ENCODE results near the gene CARS2. TPM values are rescaled to one million over a fixed set of nuclear protein-coding genes. Genes with fewer than 3 reads are reported as not detected.
A peak's percentile ranks its signal among the peaks of the same experiment; 100 is the strongest.

The CARS2 gene
- total RNA-seq, 1 donor = 107 TPM

DNA sequence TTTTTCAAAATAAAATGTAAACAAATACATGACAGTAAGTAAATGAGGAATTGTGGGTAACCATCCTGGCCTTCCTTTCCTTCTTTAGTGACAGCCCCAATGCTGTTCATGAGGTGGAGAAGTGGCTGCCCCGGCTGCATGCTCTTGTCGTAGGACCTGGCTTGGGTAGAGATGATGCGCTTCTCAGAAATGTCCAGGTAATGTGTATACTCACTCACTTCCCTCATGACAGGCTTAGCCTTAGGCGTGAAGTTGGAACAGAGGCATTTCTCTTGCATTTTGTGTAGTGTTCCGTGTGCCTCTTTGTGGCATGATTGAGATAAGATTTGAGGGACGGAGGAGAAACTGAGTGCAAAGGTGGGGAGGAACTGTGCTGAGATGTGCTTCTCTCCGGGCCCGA lies 78.6 kb downstream of the CARS2 start:
- DNase-seq (ENCODE audit: low read depth) = no peak
- TF ChIP-seq, protein P1, sequence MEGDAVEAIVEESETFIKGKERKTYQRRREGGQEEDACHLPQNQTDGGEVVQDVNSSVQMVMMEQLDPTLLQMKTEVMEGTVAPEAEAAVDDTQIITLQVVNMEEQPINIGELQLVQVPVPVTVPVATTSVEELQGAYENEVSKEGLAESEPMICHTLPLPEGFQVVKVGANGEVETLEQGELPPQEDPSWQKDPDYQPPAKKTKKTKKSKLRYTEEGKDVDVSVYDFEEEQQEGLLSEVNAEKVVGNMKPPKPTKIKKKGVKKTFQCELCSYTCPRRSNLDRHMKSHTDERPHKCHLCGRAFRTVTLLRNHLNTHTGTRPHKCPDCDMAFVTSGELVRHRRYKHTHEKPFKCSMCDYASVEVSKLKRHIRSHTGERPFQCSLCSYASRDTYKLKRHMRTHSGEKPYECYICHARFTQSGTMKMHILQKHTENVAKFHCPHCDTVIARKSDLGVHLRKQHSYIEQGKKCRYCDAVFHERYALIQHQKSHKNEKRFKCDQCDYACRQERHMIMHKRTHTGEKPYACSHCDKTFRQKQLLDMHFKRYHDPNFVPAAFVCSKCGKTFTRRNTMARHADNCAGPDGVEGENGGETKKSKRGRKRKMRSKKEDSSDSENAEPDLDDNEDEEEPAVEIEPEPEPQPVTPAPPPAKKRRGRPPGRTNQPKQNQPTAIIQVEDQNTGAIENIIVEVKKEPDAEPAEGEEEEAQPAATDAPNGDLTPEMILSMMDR (IDR thresholded peaks at IDR 0.05; ENCODE audit: insufficient read depth, low read depth, low read length) = no peak
- H3K4me3 ChIP-seq (ENCODE audit: low read depth, low read length) = no peak overlapping the region

DNA sequence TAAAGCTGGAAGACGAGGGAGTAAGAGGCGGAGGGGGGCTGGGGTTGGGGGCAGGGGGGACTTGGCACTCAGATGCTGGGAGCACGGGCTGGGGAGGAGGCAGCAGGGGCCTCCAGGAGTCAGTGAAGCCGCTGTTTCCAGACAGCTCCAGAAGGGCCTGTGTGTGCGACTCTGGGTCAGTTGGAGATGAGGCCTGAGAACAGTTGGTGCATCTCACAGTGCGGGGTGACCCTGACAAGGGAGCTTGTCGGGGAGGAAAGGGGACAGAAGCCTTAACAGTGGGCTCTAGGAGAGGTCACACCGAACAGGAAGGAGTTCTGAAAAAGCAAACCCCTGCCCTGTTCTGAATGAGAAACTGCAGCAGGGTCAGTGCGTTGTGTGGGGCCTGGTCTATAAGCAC lies 79.4 kb downstream of the CARS2 start:
- TF ChIP-seq, protein P1 (IDR thresholded peaks at IDR 0.05; ENCODE audit: insufficient read depth, low read depth, low read length) = no peak
- H3K4me3 ChIP-seq (ENCODE audit: low read depth, low read length) = no peak overlapping the region
- no peak for DNase-seq (ENCODE audit: low read depth)

DNA sequence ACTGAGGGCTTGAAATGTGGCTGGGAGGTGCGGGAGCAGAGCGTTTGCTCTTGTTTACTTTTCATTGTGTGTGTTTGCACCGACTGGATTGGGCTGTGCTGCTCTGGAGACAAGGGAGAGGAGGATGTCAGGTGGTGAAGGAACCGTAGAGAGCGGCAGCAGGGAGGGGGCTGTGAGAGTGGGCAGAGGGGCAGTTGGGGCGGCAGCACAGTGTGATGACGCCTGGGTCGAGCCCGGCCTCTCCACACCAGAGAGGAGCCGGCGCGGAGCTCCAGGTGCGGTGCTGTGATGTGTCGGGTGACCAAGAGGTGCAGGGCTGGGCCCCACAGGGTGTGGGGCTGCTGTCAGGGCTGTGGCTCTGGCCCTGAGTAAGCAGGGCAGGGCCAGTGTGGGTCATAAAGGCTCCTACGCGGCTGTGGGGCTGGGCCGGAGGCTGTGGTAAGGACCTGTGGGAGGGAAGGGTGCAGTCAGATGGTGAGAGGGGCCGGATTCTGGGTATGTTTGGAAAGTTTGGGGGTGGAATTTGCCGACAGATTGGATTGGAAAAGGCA lies 80.1 kb downstream of the CARS2 start:
- peak; percentile 34 for DNase-seq (ENCODE audit: low read depth)
- no peak overlapping the region for H3K4me3 ChIP-seq (ENCODE audit: low read depth, low read length)
- TF ChIP-seq, protein P1 (IDR thresholded peaks at IDR 0.05; ENCODE audit: insufficient read depth, low read depth, low read length) = no peak

GRCh38 chr13:110624766-110625756 lies 80.9 kb downstream of the CARS2 start:
- no peak for DNase-seq (ENCODE audit: low read depth)
- TF ChIP-seq, protein P1 (IDR thresholded peaks at IDR 0.05; ENCODE audit: insufficient read depth, low read depth, low read length) = no peak

GRCh38 chr13:110620596-110620995 lies 85.3 kb downstream of the CARS2 start:
- DNase-seq (ENCODE audit: low read depth) = no peak
- TF ChIP-seq, protein P1 (IDR thresholded peaks at IDR 0.05; ENCODE audit: insufficient read depth, low read depth, low read length) = no peak
- no peak overlapping the region for H3K4me3 ChIP-seq (ENCODE audit: low read depth, low read length)

More at GRCh38 chr13:110624766-110625756, 80.9 kb downstream of the CARS2 start:
- no peak overlapping the region for H3K4me3 ChIP-seq (ENCODE audit: low read depth, low read length)

GRCh38 chr13:110618780-110619179 lies 87.1 kb downstream of the CARS2 start:
- H3K4me3 ChIP-seq (ENCODE audit: low read depth, low read length) = no peak overlapping the region
- TF ChIP-seq, protein P1 (IDR thresholded peaks at IDR 0.05; ENCODE audit: insufficient read depth, low read depth, low read length) = no peak

More at GRCh38 chr13:110618780-110619179, 87.1 kb downstream of the CARS2 start:
- DNase-seq (ENCODE audit: low read depth) = no peak
